ENCODE measurements around the gene ANK3.

Gene ANK3

GRCh38 chr10:60167050-60167449, 222.6 kb downstream of the ANK3 start:
- DNase-seq = peak; percentile 62

GRCh38 chr10:60163786-60164185, 225.9 kb downstream of the ANK3 start:
- DNase-seq = no peak

- DNase-seq = no peak
These were observed 227.0 kb downstream of the ANK3 start for GRCh38 chr10:60162631-60163030.

DNA sequence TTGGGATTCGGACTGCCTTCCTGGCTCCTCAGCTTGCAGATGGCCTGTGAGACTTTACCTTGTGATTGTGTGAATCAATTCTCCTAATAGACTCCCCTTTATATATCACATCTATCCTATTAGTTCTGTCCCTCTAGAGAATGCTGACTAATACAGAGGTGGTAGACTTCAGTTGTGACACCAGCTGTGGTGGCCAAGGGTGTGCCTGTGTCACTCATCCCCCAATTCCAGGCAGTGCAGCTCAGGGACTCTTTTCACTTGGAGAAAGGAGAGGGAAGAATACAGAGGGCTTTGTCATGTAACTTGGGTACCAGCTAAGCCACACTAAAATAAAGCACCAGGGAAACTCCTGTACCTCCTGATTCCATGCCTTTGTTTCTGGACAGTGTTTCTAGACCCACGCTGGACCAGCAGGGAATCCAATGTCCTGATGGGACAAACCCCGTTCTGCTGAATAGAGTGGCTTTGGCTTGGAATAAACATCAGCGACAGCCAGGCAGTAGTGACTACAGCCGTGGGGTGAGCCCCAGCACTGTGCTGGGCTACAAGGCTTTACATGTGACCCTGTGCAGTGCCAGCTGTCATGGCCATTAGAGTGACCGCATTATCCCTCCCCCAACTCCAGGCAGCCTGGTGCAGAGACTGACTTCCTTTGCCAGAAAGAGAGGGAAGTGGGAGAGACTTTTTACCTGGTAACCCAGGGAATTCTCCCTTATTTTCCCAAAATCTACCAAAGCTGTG, 233.6 kb downstream of the ANK3 start:
- DNase-seq = no peak

DNA sequence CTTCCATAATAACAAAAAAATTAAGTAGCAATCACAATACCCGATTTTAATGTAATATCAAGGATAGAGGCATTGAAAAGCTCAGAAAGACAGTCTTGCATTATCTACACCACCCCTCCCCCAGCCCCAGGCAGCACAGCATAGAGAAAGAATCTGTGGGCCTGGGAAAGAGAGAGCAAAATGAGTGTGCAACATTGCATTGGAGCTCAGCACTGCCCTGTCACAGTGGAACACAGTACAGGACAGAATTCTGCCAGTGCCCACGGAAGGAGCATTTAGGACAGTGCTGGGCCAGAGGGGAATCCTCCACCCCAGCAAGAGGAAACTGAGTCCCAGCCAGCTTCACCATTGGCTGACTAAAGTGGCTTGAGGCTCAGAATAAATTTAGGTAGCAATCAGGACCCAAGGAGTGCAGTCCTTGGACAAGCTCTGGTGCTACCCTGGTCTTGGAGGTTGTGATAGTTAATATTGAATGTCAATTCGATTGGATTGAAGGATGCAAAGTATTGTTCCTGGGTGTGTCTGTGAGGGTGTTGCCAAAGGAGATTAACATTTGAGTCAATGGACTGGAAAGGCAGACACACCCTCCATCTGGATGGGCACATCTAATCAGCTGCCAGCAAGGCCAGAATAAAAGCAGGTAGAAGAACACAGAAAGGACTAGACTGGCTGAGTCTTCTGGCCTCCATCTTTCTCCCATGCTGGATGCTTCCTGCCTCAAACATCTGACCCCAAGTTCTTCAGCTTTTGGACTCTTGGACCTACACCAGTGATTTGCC, 234.4 kb downstream of the ANK3 start:
- no peak for DNase-seq

DNA sequence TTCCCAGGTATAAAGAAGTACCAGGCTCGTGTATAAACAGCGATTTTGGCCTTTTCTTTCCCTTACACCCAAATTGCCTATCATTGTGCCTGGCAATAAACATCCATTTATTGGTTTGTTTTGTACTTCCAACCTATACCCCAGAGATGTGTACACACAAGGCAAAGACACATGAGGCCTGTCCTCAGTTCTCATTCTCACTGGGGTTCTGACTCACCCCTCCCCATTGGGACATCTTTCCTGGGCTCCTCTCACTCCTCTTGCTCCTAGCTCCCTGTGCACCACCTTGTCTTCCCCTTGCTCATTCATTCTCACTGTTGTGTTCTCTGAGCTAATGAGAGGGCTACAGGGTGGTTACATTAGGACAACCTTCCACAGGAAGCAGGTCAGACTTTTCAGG, 240.7 kb downstream of the ANK3 start:
- DNase-seq = no peak

GRCh38 chr10:60148266-60148840, 241.3 kb downstream of the ANK3 start:
- DNase-seq = peak; percentile 26

DNA sequence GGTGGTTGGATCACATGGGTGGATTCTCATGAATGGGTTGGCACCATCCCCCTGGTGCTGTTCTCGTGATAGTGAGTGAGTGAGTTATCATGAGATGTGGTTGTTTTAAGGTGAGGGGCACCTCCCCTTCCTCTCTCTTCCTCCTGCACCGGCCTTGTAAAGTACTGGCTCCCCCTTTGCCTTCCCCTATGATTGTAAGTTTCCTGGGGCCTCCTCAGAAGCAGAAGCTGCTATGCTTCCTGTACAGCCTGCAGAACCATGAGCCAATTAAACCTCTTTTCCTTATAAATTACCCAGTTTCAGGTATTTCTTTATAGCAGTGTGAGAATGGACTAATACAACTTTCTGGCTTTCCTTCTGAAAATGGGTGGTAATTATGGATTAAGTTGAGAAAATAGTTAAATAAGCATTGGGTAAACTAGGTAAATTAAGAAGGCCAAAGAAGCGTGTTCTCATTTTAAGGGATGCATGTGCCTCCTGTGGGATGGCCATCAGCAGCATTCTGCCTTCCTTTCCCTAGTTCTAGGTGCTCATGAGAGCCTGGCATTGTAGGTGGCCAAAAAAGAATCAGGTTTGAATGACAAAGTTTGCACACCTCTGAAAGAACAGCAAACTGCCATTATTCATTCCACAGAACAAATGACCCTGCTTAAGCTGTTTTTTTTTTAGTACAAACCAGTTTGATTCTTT, 242.0 kb downstream of the ANK3 start:
- no peak for DNase-seq

GRCh38 chr10:60147025-60147424, 242.7 kb downstream of the ANK3 start:
- DNase-seq = no peak

GRCh38 chr10:60144099-60144498, 245.6 kb downstream of the ANK3 start:
- DNase-seq = no peak

GRCh38 chr10:60142736-60143135, 246.9 kb downstream of the ANK3 start:
- DNase-seq = no peak

DNA sequence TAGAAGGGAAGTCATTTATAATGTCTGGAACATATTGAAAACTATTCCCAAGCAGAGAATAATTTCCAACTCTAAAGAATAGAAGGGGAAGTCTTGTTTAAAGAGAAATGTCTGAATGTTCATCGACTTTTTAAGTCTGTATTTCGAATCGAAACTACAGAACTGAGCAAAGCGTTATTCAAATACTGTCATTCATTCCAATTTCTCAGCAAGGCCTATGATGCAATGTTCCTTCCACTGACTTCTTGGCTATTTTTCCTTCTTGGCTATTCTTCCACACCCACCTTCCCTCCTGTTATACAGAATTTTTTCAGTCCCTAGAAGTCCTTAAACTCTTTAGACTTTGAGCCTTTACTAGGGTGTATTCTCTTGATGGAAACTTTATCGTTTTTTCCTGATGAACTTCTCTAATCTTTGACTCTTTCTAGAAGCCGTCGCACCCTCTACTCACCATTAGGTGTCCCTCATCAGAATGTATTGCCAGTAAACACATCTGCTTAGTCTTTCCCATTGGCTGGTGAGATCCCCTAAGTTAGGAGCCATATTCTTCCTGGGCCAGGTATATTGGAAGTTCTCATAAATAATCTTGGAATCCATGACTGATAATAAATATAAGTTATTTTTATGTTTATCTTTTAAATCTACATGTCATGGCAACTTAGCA, 247.6 kb downstream of the ANK3 start:
- DNase-seq = peak; percentile 50

GRCh38 chr10:60140651-60141632, 248.7 kb downstream of the ANK3 start:
- peak; percentile 68 for DNase-seq

- DNase-seq = no peak
These were observed 249.7 kb downstream of the ANK3 start for GRCh38 chr10:60139798-60140566.

DNA sequence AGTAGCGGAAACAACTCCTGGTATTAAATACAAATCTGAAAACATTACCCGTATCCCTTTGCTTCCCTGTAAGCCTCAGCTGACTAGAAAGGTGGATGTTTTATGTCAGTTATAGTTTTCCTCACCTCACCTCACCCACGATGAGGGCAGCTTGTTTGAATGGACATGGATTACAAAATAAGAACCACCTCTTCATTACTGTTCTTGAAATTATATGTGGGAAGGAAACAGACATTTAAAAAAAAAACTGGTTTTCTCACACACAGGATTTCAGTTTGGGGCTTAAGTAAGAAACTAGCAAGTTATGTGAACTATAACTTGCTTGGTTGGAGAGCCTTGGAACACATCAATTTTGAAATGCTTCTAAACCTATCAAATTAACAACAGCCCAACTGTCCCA, 250.4 kb downstream of the ANK3 start:
- DNase-seq = no peak

DNA sequence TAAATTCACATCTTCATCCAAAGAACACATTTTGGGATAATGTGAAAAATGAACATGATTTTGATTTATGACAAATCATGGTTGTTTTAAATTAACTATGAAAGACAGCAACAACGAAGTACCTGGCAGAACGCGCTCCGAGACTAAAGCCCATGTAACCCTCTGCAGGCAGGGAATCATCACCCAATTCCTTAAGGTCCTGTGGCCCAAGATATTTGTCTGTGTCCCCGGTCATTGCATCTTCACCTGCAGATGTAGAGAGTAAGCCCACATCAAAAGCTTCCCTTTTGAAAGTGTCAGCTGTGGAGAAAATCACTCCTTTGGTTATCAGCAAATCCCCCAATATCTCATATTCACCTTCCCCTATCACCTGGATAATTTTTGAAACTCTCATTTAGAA, 250.8 kb downstream of the ANK3 start:
- DNase-seq = no peak

GRCh38 chr10:60138026-60138425, 251.6 kb downstream of the ANK3 start:
- no peak for DNase-seq

DNA sequence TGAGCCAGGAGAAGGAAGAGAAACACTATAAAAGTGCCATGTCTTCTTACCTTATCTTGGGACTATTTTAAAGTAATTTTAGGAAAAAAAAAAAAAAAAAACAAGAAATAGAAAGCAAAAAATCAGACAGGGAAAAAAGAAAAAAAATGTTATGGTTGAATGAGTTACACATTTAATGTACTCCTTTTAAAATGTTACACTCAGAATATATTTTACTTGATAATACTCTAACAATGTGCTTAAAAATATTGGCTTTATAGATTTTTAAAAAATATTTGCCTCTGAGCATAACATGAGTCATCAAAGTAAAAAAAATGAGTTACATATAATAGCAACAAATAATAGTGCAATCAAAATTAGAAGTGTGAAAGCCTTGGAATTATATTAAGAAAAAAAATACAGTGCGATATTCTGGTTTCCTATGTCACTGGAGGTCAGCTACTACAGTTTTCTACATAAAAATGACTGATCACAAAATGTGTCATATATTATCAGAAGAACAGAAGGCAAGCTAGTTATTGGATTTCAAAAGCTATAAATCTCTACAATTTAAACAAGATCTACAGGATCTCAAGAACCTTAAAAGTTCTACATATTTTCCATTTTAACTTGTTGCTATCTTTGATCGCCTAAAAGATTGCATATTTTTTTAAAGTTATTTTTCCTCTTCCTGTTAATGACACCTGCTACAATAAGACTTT, 252.2 kb downstream of the ANK3 start:
- no peak for DNase-seq

DNA sequence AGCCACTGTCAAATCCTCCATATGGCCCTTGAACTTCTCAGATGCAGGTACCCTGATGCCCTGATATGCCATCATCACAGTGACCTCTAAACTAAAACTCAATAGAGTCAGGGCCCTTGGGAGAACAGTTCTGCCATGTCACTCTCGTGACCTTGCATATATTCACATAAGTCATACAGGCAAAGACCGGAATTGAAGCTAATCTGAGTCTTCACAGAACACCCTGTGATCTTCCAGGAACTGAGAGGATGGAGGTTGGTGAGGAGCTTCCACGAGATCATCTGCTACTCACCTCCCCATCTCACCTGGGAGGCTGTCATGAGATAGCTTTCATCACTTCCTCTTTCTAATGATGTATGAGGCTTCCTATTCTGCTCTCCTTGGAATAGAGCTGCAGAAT, 254.7 kb downstream of the ANK3 start:
- peak; percentile 29 for DNase-seq

DNA sequence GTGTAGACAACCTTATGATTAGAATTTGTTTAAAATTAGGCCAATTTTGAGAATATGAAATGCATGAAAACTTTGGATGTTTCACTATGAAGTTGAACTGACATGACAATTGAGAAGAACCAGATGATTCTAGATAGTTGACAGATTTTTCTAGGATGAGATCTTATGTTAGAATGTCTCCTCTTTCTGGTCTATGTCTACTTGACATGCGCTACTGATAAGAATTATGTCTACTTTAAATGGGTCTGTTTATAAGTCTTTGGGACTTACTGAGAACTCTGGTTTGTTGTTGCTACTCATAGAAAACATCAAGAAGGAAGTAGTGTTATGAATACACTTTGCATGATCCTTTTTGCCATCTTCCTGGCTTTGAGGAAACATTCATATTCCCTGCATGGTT, 255.1 kb downstream of the ANK3 start:
- no peak for DNase-seq

Data from OCI-M1 (cell line).